ENCODE measurements around the gene PACSIN2.
"Not testable (repeated sequence)": the region's sequence is repeated elsewhere in the genome, so short reads cannot be mapped to it uniquely, and the experiment has no call there.

PACSIN2 gene

DNA sequence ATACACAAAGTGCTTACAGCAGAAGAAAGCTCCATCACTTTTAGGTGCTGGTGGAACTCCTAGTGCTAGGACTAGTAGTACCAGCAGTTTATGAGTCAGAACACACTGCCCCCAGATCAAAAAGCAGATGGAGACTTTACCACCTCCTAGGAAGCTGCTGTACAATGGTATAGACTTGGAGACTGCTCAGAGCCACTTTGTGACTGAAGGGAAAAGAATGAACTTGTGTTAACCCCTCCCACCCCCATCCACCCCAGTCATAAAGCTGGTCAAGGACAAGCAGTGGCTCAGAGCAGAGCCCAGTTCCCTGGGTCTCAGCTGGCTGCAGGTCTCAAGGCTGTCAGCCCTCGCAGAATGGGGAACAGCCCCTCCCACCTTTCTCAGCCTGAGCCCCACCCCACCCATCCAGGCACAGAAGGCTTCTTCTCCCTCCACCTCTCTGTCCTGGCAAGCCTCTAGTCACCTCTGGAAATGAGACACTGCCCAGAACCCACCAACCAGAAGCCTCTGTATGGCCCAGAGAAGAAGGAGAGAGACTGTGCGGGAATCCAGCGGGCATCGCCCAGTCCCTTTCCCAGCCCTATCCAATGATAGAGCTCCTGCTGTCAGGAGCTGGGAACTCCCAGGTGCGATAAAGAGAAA lies 23.8 kb downstream of the PACSIN2 start:
- DNase-seq: no peak
- ATAC-seq: peak; percentile 65

GRCh38 chr22:42990131-42990838 lies 24.7 kb downstream of the PACSIN2 start:
- no peak for DNase-seq

GRCh38 chr22:42986115-42986514 lies 28.8 kb downstream of the PACSIN2 start:
- ATAC-seq (no peak), DNase-seq (no peak)

More at GRCh38 chr22:42990131-42990838, 24.7 kb downstream of the PACSIN2 start:
- no peak for ATAC-seq

DNA sequence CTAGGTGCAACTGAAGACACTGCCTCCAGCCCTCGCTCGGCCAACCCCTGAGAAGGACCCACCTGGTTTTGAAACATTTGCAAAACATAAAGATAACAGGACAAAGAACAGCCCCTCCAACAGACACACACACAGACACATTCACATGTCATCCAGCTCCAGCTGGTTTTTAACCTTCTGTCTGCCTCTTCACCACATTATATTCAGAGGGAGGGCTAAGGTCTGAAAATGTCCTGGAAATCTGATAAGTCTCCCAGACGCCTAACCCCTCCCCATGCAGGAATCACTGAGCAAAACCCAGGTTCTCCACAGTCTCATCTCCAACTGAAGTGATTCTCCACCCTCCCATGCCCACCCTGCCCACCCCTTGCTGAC lies 29.4 kb downstream of the PACSIN2 start:
- no peak for DNase-seq
- no peak for ATAC-seq

GRCh38 chr22:42984814-42985530 lies 30.0 kb downstream of the PACSIN2 start:
- ATAC-seq (no peak), DNase-seq (no peak)

GRCh38 chr22:42984397-42984796 lies 30.6 kb downstream of the PACSIN2 start:
- ATAC-seq (no peak), DNase-seq (no peak)

- no peak for ATAC-seq
Observed at GRCh38 chr22:42983470-42983869, 31.5 kb downstream of the PACSIN2 start.

DNA sequence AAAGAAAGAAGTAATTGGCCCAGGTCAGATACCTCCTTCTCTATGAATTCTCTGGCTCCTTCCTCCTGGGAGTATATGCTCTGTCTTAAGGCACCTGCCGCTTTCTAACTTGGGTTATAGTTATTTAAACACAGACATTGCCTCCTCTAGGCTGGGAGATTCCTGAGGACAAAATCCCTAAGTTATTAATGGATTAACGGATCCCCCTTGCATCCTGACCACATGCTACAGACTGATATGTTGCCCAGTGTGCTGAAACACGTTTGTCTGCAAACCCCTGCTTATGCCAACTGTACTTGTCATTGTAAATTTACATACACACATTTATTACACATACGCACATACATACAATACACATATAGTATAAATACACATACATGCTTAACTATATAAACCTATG lies 35.3 kb downstream of the PACSIN2 start:
- DNase-seq: no peak

More at GRCh38 chr22:42983470-42983869, 31.5 kb downstream of the PACSIN2 start:
- no peak for DNase-seq

DNA sequence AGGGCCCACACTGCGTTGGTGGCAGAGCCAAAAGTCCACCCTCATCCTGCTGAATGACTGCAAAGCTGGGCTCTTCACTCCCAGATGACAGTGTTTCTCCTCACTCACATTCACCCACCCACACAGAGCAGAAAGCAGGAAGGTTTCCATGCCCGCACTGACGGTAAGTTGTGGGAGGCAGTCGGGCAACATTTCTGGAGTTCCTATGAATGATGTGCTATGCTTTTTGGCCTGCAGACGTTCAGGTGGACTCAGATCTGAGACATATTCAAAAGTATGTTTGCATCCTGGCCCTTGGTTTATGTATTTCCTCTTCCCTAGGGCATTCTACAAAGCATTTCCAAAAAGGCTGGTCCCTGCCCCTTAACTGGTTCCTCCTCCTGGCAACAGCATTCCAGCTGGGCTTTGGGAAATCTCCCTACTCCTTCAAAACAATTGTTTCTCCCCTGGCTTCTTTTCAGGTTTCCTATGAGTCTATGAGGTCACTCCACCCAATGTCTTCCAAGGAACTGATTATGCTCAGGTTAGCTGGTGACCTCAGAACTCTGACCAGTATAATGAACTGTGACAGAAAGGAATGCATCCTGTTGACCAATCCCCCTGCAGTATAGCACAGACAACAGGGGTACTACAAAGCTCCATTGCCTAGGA lies 36.4 kb downstream of the PACSIN2 start:
- DNase-seq: no peak
- no peak for ATAC-seq

More for the DNA sequence above, 35.3 kb downstream of the PACSIN2 start:
- ATAC-seq: no peak

GRCh38 chr22:42977569-42977968 lies 37.4 kb downstream of the PACSIN2 start:
- ATAC-seq (no peak), DNase-seq (no peak)

- ATAC-seq (no peak), DNase-seq (no peak)
Observed at GRCh38 chr22:42976217-42976933, 38.6 kb downstream of the PACSIN2 start.

GRCh38 chr22:42974223-42974622 lies 40.7 kb downstream of the PACSIN2 start:
- DNase-seq (no peak), ATAC-seq (no peak)

- ATAC-seq: no peak
- no peak for DNase-seq
Observed at GRCh38 chr22:42973536-42973881, 41.4 kb downstream of the PACSIN2 start.

GRCh38 chr22:42972649-42973535 lies 42.1 kb downstream of the PACSIN2 start:
- DNase-seq (no peak), ATAC-seq (no peak)

DNA sequence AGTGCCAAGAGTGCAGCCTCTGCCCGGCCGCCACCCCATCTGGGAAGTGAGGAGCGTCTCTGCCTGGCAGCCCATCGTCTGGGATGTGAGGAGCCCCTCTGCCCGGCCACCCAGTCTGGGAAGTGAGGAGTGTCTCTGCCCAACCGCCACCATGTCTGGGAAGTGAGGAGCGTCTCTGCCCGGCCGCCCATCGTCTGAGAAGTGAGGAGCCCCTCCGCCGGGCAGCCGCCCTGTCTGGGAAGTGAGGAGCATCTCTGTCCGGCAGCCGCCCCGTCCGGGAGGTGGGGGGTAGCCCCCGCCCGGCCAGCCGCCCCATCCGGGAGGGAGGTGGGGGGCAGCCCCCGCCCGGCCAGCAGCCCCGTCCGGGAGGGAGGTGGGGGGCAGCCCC lies 43.5 kb downstream of the PACSIN2 start:
- DNase-seq, ATAC-seq: not testable (repeated sequence)

DNA sequence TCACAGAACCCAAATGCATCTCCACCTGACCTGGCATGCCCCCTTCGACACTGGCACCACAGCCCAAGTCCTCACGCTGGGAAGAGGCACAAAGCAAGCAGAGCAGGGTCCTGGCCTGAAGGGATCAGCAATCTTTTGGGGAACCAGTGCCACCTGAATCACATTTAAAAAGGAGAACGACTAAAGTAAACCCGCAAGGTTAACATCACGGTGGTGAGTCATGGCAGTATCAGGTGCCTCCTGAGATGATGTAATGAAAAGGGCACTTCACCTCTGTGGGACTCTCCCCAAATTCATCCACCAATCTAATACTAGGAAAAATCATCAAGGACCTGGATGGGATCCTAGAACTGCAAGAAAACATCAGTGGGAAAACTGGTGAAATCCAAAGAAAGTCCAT lies 44.9 kb downstream of the PACSIN2 start:
- no peak for ATAC-seq

DNA sequence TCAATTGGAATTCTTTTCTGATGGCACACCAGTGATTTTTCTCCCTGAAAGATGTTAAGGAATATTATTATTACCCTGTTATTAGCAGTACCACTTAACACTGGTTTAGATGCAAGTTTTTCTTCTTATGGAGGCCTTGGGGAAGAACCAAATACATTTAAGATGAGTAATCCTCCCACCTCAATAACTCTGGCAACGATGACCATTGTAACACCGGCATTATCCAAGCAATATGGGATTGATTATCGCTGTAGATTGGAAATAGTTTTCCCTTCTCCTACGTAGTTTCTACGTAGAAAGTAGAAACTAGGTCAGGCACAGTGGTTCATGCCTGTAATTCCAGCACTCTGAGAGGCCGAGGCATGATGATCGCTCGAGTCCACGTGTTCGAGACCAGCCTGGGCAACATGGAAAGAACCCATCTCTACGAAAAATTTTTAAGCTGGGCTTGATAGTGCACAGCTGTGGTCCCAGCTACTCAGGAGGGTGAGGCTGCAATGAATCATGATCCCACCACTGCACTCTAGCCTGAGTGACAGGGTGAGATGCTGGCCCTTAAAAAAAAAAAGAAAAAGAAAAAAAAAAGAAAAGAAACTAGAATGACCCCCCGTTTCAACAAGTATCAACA lies 45.5 kb downstream of the PACSIN2 start:
- ATAC-seq: no peak

More for the DNA sequence above, 44.9 kb downstream of the PACSIN2 start:
- no peak for DNase-seq

GRCh38 chr22:42967933-42968332 lies 47.0 kb downstream of the PACSIN2 start:
- ATAC-seq (no peak), DNase-seq (no peak)

More for the DNA sequence above, 45.5 kb downstream of the PACSIN2 start:
- no peak for DNase-seq

DNA sequence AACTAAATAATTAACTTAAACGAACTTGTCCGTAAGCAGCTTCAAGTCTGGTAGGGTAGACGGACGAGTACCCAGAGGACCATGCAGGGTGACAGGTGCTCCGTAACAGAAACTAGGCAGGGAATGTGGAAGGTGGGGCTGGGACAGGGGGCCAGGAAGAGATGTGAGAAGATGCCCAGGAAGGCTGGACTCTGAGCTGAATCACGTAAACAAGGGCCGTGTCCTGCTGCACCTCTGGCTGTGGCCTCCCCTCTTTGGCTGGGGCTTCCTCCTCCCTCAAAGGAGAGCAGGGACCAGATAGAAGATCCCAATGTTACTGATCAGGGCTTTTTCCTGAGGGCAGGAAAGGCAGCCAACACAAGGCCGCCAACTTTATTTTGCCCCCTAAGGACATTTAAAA lies 47.9 kb downstream of the PACSIN2 start:
- DNase-seq (no peak), ATAC-seq (no peak)

- ATAC-seq: no peak
Observed at GRCh38 chr22:42966497-42966896, 48.5 kb downstream of the PACSIN2 start.

More at GRCh38 chr22:42966497-42966896, 48.5 kb downstream of the PACSIN2 start:
- no peak for DNase-seq

All from stimulated activated naive CD8-positive, alpha-beta T cell treated with anti-CD3 and anti-CD28 coated beads, Interleukin-15, Interleukin-2, amounts not matched to agents 100 U/mL and 50 U/mL, for 24 hours (primary cell).